OCI-LY1 (cell line): ENCODE results near the gene ERICH3.

ENCODE experiments used
- H2AFZ ChIP-seq: fragments of 200-600 bp; sonication (generic), shearing (Covaris generic); 2 replicates; pipeline ENCODE4 v1.6.0; 2014; ENCODE audit warnings: antibody characterized with exemption, mild to moderate bottlenecking, low read length
- H3F3A ChIP-seq: fragments of 200-600 bp; sonication (generic), shearing (Covaris generic); 2 replicates; pipeline ENCODE4 v1.6.0; 2014; ENCODE audit warnings: mild to moderate bottlenecking, antibody characterized with exemption, low read length, moderate library complexity; ENCODE audit not compliant: insufficient read depth
- H3K27ac ChIP-seq: fragments of 200-600 bp; sonication (generic); 2 replicates; pipeline ENCODE4 v1.5.1; 2014; ENCODE audit warnings: low read length, mixed run types, mild to moderate bottlenecking, low read depth; ENCODE audit not compliant: poor library complexity, severe bottlenecking
- H3K27me3 ChIP-seq: fragments of 200-600 bp; sonication (generic); 2 replicates; pipeline ENCODE4 v1.6.0; 2014; ENCODE audit warnings: antibody characterized with exemption, mild to moderate bottlenecking, low read length, moderate library complexity; ENCODE audit not compliant: insufficient read depth
- H3K36me3 ChIP-seq: fragments of 200-600 bp; sonication (generic); 2 replicates; pipeline ENCODE4 v1.6.1; 2014; ENCODE audit warnings: mild to moderate bottlenecking, antibody characterized with exemption, low read length, moderate library complexity, mixed read lengths; ENCODE audit not compliant: insufficient read depth
- H3K4me1 ChIP-seq: fragments of 200-600 bp; sonication (generic); 2 replicates; pipeline ENCODE4 v1.5.1; 2014; ENCODE audit warnings: mild to moderate bottlenecking, low read length, moderate library complexity; ENCODE audit not compliant: insufficient read depth, severe bottlenecking
- H3K4me2 ChIP-seq: fragments of 200-600 bp; sonication (generic), shearing (Covaris generic); 2 replicates; pipeline ENCODE4 v1.6.1; 2014; ENCODE audit warnings: low read length
- H3K4me3 ChIP-seq: fragments of 200-600 bp; sonication (generic); 2 replicates; pipeline ENCODE4 v1.5.1; 2014; ENCODE audit warnings: low read length, low read depth, mild to moderate bottlenecking, mixed read lengths; ENCODE audit not compliant: poor library complexity, severe bottlenecking
- H3K79me2 ChIP-seq: fragments of 200-600 bp; shearing (Covaris generic); 2 replicates; pipeline ENCODE4 v1.6.1; 2016; ENCODE audit warnings: mixed run types, low read length, mixed read lengths; ENCODE audit not compliant: insufficient read depth
- H3K9ac ChIP-seq: fragments of 200-600 bp; sonication (generic), shearing (Covaris generic); 2 replicates; pipeline ENCODE4 v1.6.1; 2014; ENCODE audit warnings: mild to moderate bottlenecking, low read length, mixed read lengths
- H3K9me2 ChIP-seq: fragments of 200-600 bp; sonication (generic), shearing (Covaris generic); 2 replicates; pipeline ENCODE4 v1.6.1; 2014; ENCODE audit warnings: low read depth, mild to moderate bottlenecking, low read length, mixed read lengths
- H3K9me3 ChIP-seq: fragments of 200-600 bp; shearing (Covaris generic); 2 replicates; pipeline ENCODE4 v1.6.1; 2014; ENCODE audit warnings: low read length, mixed read lengths
- H4K20me1 ChIP-seq: fragments of 200-600 bp; sonication (generic), shearing (Covaris generic); 2 replicates; pipeline ENCODE4 v1.6.0; 2016; ENCODE audit warnings: mild to moderate bottlenecking, low read length; ENCODE audit not compliant: insufficient read depth
- CTCF ChIP-seq: fragments of 200-600 bp; sonication (generic), shearing (Covaris generic); IDR thresholded peaks from 2 replicates; pipeline ENCODE4 v1.5.1; 2017; ENCODE audit warnings: mild to moderate bottlenecking, antibody characterized with exemption, low read length, moderate library complexity, mixed read lengths
- EZH2 ChIP-seq: fragments of 200-600 bp; sonication (generic), shearing (Covaris generic); IDR thresholded peaks from 2 replicates; pipeline ENCODE4 v1.8.0; 2017; ENCODE audit warnings: borderline replicate concordance, mixed run types, mild to moderate bottlenecking, antibody characterized with exemption, low read length, moderate library complexity, mixed read lengths

The ERICH3 gene

GRCh38 chr1:74690909-74691308 lies 17.3 kb upstream of the ERICH3 start:
- H3K9me2 ChIP-seq: no peaks in the 10 kb centered on the region
- no peak overlapping the region for H3K4me2 ChIP-seq
- TF ChIP-seq CTCF (no peak), EZH2 (no peak)
- H3K27ac ChIP-seq: no peak overlapping the region
- H3F3A ChIP-seq: no peaks in the 10 kb centered on the region
- H3K4me1 ChIP-seq: no peaks in the 10 kb centered on the region
- H3K9ac ChIP-seq: no peak overlapping the region
- H3K4me3 ChIP-seq: no peak overlapping the region
- no peaks in the 10 kb centered on the region for H4K20me1 ChIP-seq
- H3K36me3 ChIP-seq: no peaks in the 10 kb centered on the region
- no peaks in the 10 kb centered on the region for H3K9me3 ChIP-seq
- no peak overlapping the region for H2AFZ ChIP-seq
- H3K27me3 ChIP-seq: no peaks in the 10 kb centered on the region
- no peaks in the 10 kb centered on the region for H3K79me2 ChIP-seq

DNA sequence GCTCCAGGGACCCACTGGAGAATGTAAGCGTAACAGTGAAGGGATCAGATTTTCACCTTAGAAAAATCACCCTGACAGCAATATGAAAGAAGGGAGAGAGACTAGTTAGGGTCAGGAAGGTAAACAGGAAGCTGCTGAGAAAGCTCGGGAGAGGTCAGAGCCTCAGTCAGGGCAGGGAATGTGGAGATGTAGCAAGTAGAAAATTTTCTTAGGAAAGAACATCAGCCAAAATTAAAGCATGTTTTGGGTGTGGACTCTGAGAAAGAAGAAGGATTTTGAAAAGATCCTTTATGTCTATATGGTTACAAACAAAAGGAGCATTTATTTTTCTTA lies 16.7 kb upstream of the ERICH3 start:
- H3F3A ChIP-seq: no peaks in the 10 kb centered on the region
- no peaks in the 10 kb centered on the region for H3K27me3 ChIP-seq
- no peaks in the 10 kb centered on the region for H3K9me3 ChIP-seq
- no peaks in the 10 kb centered on the region for H3K79me2 ChIP-seq
- TF ChIP-seq EZH2 (no peak), CTCF (no peak)
- no peaks in the 10 kb centered on the region for H3K4me1 ChIP-seq
- no peak overlapping the region for H3K27ac ChIP-seq
- no peak overlapping the region for H3K9ac ChIP-seq
- no peaks in the 10 kb centered on the region for H3K9me2 ChIP-seq
- H2AFZ ChIP-seq: no peak overlapping the region
- no peaks in the 10 kb centered on the region for H4K20me1 ChIP-seq
- H3K4me3 ChIP-seq: no peak overlapping the region
- no peaks in the 10 kb centered on the region for H3K36me3 ChIP-seq
- no peak overlapping the region for H3K4me2 ChIP-seq

DNA sequence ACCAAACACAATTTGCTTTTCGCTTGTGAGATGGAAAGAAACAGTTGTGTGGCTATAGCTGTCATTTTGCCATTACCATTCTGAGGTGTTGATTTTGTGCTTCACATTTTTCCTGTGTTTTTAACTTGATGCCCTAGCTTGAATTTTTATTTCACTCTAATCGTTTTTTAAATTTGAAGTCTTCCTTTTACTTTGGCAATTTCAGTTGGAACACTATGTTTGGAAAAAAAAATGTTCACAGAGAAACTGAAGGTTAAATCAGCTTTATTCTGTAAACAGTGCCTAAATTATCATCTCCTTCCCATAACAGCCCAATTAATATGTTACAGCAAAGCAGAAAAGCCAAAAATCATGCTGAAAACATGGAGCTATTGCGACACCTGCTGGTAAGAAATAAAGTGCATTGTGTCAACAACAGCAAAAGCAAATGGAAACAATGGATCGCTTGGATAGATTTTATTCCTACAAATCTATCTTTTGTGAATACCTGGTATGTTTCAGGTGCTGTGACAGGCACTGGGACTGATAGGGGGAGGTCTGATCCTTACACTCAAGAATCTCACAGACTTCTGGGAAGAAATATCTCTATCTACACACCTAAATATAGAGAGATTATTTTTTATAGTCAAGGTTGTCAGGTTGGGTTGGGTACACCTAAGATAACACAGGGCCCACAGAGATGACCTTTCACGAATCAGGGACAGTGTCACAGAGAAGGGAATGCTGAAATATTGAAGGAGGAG lies 16.2 kb upstream of the ERICH3 start:
- no peaks in the 10 kb centered on the region for H3K36me3 ChIP-seq
- H3F3A ChIP-seq: no peaks in the 10 kb centered on the region
- no peaks in the 10 kb centered on the region for H3K79me2 ChIP-seq
- H4K20me1 ChIP-seq: no peaks in the 10 kb centered on the region
- H3K9ac ChIP-seq: no peak overlapping the region
- no peaks in the 10 kb centered on the region for H3K27me3 ChIP-seq
- no peak overlapping the region for H3K4me2 ChIP-seq
- H2AFZ ChIP-seq: no peak overlapping the region
- H3K9me3 ChIP-seq: no peaks in the 10 kb centered on the region
- no peak overlapping the region for H3K4me3 ChIP-seq
- no peaks in the 10 kb centered on the region for H3K9me2 ChIP-seq
- TF ChIP-seq CTCF: peak; percentile 82
- TF ChIP-seq EZH2: no peak
- no peaks in the 10 kb centered on the region for H3K4me1 ChIP-seq
- no peak overlapping the region for H3K27ac ChIP-seq
